ENCODE data around the gene SORCS3.

GRCh38 chr10:104935656-104936055, 294.6 kb downstream of the SORCS3 start:
- TF ChIP-seq EZH2 (optimal IDR thresholded peaks at IDR 0.05; ENCODE audit: low read depth, low read length) (no peak), CTCF (IDR thresholded peaks at IDR 0.05; ENCODE audit: low read length) (no peak), EZH2phosphoT487 (IDR thresholded peaks at IDR 0.05; ENCODE audit: low read length) (no peak)

Data from MM.1S (cell line).